Neural cell (in vitro differentiated cells): ENCODE results near the gene NSUN6. TPM values are rescaled to one million over a fixed set of nuclear protein-coding genes. Genes with fewer than 3 reads are reported as not detected.

Source experiments
- H2AFZ ChIP-seq: fragments of 200-600, 300-800 bp; sonication (generic), shearing (Covaris generic); 2 replicates; pipeline ENCODE4 v1.6.0; 2014; ENCODE audit warnings: low read depth, mild to moderate bottlenecking, antibody characterized with exemption, low read length, moderate library complexity
- H3F3A ChIP-seq: fragments of 200-600 bp; shearing (Covaris generic); 2 replicates; pipeline ENCODE4 v1.6.1; 2016; ENCODE audit warnings: mild to moderate bottlenecking, moderate library complexity, mixed read lengths, antibody characterized with exemption, low read length; ENCODE audit not compliant: insufficient read depth, poor library complexity, severe bottlenecking
- H3K27ac ChIP-seq: fragments of 200-600, 300-800 bp; sonication (generic), shearing (Covaris generic); 2 replicates; pipeline ENCODE4 v1.5.1; 2014; ENCODE audit warnings: mild to moderate bottlenecking, low read length, moderate library complexity
- H3K27me3 ChIP-seq: fragments of 300-800, 200-600 bp; sonication (generic), shearing (Covaris generic); 2 replicates; pipeline ENCODE4 v1.6.0; 2014; ENCODE audit warnings: mild to moderate bottlenecking, low read depth, low read length, moderate library complexity; ENCODE audit not compliant: insufficient read depth
- H3K36me3 ChIP-seq: fragments of 300-800, 200-600 bp; sonication (generic), shearing (Covaris generic); 2 replicates; pipeline ENCODE4 v1.5.1; 2014; ENCODE audit warnings: mild to moderate bottlenecking, antibody characterized with exemption, low read length, moderate library complexity; ENCODE audit not compliant: insufficient read depth
- H3K4me2 ChIP-seq: fragments of 300-800, 200-600 bp; sonication (generic), shearing (Covaris generic); 2 replicates; pipeline ENCODE4 v1.6.0; 2014; ENCODE audit warnings: mild to moderate bottlenecking, low read length
- H3K4me3 ChIP-seq: fragments of 300-800, 200-600 bp; sonication (generic), shearing (Covaris generic); 2 replicates; pipeline ENCODE4 v1.5.1; 2014; ENCODE audit warnings: mild to moderate bottlenecking, low read length, moderate library complexity
- H3K79me2 ChIP-seq: fragments of 200-600 bp; shearing (Covaris generic); replicated peaks from 2 replicates; pipeline ENCODE4 v1.6.0; 2014; ENCODE audit warnings: mild to moderate bottlenecking, low read length, moderate library complexity; ENCODE audit not compliant: insufficient read depth
- H3K9ac ChIP-seq: fragments of 300-800, 200-600 bp; sonication (generic), shearing (Covaris generic); 2 replicates; pipeline ENCODE4 v1.6.1; 2016; ENCODE audit warnings: mild to moderate bottlenecking, low read length, mixed read lengths
- H3K9me2 ChIP-seq: fragments of 200-600 bp; shearing (Covaris generic); 2 replicates; pipeline ENCODE4 v1.6.1; 2016; ENCODE audit warnings: mild to moderate bottlenecking, low read length, mixed read lengths; ENCODE audit not compliant: insufficient read depth
- H3K9me3 ChIP-seq: fragments of 200-600, 300-800 bp; sonication (generic), shearing (Covaris generic); 2 replicates; pipeline ENCODE4 v1.6.1; 2016; ENCODE audit warnings: mild to moderate bottlenecking, mixed run types, low read length, moderate library complexity, mixed read lengths
- H4K20me1 ChIP-seq: fragments of 200-600 bp; shearing (Covaris generic); 2 replicates; pipeline ENCODE4 v1.6.1; 2016; ENCODE audit warnings: mild to moderate bottlenecking, mixed run types; ENCODE audit not compliant: insufficient read depth
- EP300 ChIP-seq: fragments of 450-650 bp; conservative IDR thresholded peaks from 2 replicates; pipeline ENCODE4 v1.6.1; 2014; ENCODE audit warnings: antibody characterized with exemption, mild to moderate bottlenecking, moderate library complexity; ENCODE audit not compliant: poor library complexity, severe bottlenecking
- EZH2 ChIP-seq: fragments of 200-600, 300-800 bp; shearing (Covaris generic), sonication (generic); IDR thresholded peaks from 2 replicates; pipeline ENCODE4 v1.6.1; 2014; ENCODE audit warnings: antibody characterized with exemption, low read length, borderline replicate concordance, mild to moderate bottlenecking; ENCODE audit not compliant: insufficient read depth, poor library complexity, severe bottlenecking
- MXI1 ChIP-seq: fragments of 450-650 bp; conservative IDR thresholded peaks from 2 replicates; pipeline ENCODE4 v1.6.1; 2014; ENCODE audit warnings: antibody characterized with exemption, mild to moderate bottlenecking; ENCODE audit not compliant: poor library complexity, severe bottlenecking
- POLR2AphosphoS5 ChIP-seq: IDR thresholded peaks from 2 replicates; pipeline ENCODE4 v1.6.1; 2012
- RAD21 ChIP-seq: fragments of 450-650 bp; conservative IDR thresholded peaks from 2 replicates; pipeline ENCODE4 v1.6.1; 2014; ENCODE audit warnings: antibody characterized with exemption, mild to moderate bottlenecking, moderate library complexity
- SMC3 ChIP-seq: fragments of 450-650 bp; conservative IDR thresholded peaks from 2 replicates; pipeline ENCODE4 v1.6.1; 2014; ENCODE audit warnings: antibody characterized with exemption, mild to moderate bottlenecking, moderate library complexity; ENCODE audit not compliant: poor library complexity
- TAF1 ChIP-seq: IDR thresholded peaks from 2 replicates; pipeline ENCODE4 v1.6.1; 2012; ENCODE audit warnings: low read depth
- polyA plus RNA-seq: library from polyadenylated mRNA; depleted of rRNA; stranded (reverse); fragments of >200 nt; gene quantifications from 2 replicates; pipeline ENCODE4 v1.2.3, GENCODE V29; 2014
- TF ChIP-seq, protein P1 (sequence below): fragments of 450-650 bp; IDR thresholded peaks from 2 replicates; pipeline ENCODE4 v1.5.1; 2014; ENCODE audit warnings: antibody characterized with exemption, mild to moderate bottlenecking, moderate library complexity; ENCODE audit not compliant: poor library complexity, severe bottlenecking
- TF ChIP-seq, protein P2 (sequence below): IDR thresholded peaks from 2 replicates; pipeline ENCODE4 v1.6.1; 2012; ENCODE audit warnings: borderline replicate concordance

The NSUN6 gene
- polyA plus RNA-seq, 1 donor from 2014 or later, result 74.6 TPM

DNA sequence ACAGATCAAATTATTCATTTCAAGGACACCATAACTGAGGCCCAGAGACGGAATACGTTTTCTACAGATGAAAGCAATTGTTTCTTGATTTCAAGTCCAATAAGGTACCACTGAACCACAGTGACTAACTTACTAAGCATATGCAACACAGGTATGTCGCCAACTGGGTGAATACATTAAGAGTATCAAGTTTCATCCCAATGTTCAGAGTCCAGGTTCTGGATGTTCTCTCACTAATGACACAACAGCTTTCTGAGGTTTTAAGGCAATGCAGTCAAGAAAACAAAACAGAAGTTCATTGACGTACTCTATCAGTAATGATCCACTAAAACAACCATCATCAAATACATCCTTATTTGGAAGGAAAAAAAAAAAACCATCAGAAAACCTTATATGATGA lies 35.8 kb downstream of the NSUN6 start:
- H3K36me3 ChIP-seq, result no peaks in the 10 kb centered on the region
- no peaks in the 10 kb centered on the region for H3K9me3 ChIP-seq
- H3K27ac ChIP-seq, result no peak overlapping the region
- H2AFZ ChIP-seq, result no peak overlapping the region
- no peaks in the 10 kb centered on the region for H3K79me2 ChIP-seq
- H3K9me2 ChIP-seq, result no peaks in the 10 kb centered on the region
- no peaks in the 10 kb centered on the region for H3K27me3 ChIP-seq
- TF ChIP-seq TAF1 (no peak), POLR2AphosphoS5 (no peak), MXI1 (no peak), EP300 (no peak), EZH2 (no peak), SMC3 (no peak), RAD21 (no peak)
- TF ChIP-seq, protein P1, sequence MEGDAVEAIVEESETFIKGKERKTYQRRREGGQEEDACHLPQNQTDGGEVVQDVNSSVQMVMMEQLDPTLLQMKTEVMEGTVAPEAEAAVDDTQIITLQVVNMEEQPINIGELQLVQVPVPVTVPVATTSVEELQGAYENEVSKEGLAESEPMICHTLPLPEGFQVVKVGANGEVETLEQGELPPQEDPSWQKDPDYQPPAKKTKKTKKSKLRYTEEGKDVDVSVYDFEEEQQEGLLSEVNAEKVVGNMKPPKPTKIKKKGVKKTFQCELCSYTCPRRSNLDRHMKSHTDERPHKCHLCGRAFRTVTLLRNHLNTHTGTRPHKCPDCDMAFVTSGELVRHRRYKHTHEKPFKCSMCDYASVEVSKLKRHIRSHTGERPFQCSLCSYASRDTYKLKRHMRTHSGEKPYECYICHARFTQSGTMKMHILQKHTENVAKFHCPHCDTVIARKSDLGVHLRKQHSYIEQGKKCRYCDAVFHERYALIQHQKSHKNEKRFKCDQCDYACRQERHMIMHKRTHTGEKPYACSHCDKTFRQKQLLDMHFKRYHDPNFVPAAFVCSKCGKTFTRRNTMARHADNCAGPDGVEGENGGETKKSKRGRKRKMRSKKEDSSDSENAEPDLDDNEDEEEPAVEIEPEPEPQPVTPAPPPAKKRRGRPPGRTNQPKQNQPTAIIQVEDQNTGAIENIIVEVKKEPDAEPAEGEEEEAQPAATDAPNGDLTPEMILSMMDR, result no peak
- TF ChIP-seq, protein P2, sequence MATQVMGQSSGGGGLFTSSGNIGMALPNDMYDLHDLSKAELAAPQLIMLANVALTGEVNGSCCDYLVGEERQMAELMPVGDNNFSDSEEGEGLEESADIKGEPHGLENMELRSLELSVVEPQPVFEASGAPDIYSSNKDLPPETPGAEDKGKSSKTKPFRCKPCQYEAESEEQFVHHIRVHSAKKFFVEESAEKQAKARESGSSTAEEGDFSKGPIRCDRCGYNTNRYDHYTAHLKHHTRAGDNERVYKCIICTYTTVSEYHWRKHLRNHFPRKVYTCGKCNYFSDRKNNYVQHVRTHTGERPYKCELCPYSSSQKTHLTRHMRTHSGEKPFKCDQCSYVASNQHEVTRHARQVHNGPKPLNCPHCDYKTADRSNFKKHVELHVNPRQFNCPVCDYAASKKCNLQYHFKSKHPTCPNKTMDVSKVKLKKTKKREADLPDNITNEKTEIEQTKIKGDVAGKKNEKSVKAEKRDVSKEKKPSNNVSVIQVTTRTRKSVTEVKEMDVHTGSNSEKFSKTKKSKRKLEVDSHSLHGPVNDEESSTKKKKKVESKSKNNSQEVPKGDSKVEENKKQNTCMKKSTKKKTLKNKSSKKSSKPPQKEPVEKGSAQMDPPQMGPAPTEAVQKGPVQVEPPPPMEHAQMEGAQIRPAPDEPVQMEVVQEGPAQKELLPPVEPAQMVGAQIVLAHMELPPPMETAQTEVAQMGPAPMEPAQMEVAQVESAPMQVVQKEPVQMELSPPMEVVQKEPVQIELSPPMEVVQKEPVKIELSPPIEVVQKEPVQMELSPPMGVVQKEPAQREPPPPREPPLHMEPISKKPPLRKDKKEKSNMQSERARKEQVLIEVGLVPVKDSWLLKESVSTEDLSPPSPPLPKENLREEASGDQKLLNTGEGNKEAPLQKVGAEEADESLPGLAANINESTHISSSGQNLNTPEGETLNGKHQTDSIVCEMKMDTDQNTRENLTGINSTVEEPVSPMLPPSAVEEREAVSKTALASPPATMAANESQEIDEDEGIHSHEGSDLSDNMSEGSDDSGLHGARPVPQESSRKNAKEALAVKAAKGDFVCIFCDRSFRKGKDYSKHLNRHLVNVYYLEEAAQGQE, result no peak
- H4K20me1 ChIP-seq, result no peaks in the 10 kb centered on the region
- H3K4me3 ChIP-seq, result no peak overlapping the region
- no peak overlapping the region for H3K4me2 ChIP-seq
- no peaks in the 10 kb centered on the region for H3F3A ChIP-seq
- H3K9ac ChIP-seq, result no peak overlapping the region

DNA sequence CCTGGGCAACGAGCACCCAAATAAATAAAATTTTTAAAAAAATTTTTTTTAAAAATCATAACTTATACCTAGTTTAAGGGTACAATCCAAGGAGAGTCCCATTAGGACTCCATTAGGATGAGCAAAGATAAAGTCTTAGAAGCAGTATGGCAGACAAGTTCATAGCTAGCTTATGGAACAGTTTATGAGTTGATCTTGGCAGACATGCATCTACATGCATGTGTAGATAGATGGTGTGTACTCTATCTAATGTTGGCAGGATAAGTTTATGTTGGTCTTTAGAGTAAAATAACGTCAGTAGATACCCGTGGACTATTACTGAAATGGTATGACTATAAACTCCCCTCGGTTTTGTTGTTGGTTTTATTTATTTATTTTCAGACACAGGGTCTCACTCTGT lies 40.2 kb downstream of the NSUN6 start:
- Histone ChIP-seq H2AFZ (no peak overlapping the region), H3K36me3 (no peaks in the 10 kb centered on the region), H3K9me3 (no peaks in the 10 kb centered on the region), H3K9ac (no peak overlapping the region), H3K79me2 (no peaks in the 10 kb centered on the region), H3K27ac (no peak overlapping the region), H3K27me3 (no peaks in the 10 kb centered on the region), H3K4me3 (no peak overlapping the region), H4K20me1 (no peaks in the 10 kb centered on the region), H3F3A (no peaks in the 10 kb centered on the region), H3K4me2 (no peak overlapping the region), H3K9me2 (no peaks in the 10 kb centered on the region)
- TF ChIP-seq MXI1 (no peak), EZH2 (no peak), TAF1 (no peak), POLR2AphosphoS5 (no peak), EP300 (no peak), SMC3 (no peak), RAD21 (no peak)
- TF ChIP-seq, protein P1, result no peak
- TF ChIP-seq, protein P2, result no peak
